ENCODE measurements around the gene DSP.

GRCh38 chr6:7541175-7542064 lies at the start of gene DSP:
- TF ChIP-seq CTCF (IDR thresholded peaks at IDR 0.05) (no peak), POLR2A (IDR thresholded peaks at IDR 0.05) (peak in 3 of 4 donors; percentile 54 to 89 (median 88))
